ENCODE results near the gene KIRREL1.
"Not testable (repeated sequence)": the region's sequence is repeated elsewhere in the genome, so short reads cannot be mapped to it uniquely, and the experiment has no call there.

Gene KIRREL1

DNA sequence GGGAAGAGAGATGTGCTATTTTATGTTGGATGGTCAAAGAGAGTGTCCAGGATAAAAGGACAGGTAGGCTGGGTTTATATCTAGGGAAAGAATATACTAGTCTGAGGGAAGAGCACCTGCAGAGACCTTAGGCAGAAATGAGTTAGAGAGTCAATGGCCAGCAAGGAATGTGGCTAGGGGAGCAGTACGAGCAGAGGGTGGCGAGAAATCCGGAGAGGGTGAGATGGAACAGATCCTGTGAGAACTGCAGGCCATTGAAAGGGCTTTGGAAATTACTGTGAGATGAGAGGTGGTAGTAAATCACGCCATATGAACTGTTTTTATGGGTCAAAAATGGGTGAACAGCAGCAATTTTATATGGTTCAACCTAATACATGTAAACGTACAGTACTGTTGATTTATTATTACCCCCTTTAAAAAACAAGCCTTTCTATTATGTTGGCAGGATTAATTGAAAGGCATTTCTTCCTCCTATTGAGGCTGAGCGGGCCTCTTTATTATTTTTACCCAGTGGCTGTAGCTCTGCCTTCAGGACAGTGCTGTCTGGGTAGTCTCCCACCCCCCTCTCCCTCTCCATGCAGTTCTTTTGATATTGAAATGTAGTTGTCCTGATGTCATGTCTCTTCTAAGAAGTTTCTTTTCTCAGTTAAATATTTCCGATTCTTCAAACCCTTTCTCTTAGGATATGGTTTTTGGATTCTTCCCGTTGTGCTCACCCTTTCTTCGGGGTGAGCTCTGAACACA is 112.1 kb downstream of the KIRREL1 start:
- DNase-seq (ENCODE audit: low read depth) = no peak

DNA sequence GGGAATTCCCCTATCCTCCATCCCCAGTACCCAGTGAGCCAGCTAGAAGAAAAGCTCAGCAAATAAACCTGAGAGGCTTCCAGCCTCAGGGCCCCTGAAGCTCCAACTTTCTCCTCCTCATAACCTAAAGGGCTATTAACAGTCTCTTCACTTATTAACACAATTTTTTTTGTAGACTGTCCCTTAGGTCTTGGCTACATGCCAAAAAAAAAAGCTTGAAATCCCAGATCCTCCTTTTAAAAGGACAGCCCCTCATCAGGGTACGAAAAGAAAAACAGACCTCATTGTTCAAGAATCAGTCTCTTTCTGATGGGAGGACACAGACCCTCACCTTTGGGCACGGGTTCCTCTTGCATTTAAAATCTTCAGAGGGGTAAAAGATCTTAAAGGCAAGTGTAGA is 114.5 kb downstream of the KIRREL1 start:
- no peak for DNase-seq (ENCODE audit: low read depth)

DNA sequence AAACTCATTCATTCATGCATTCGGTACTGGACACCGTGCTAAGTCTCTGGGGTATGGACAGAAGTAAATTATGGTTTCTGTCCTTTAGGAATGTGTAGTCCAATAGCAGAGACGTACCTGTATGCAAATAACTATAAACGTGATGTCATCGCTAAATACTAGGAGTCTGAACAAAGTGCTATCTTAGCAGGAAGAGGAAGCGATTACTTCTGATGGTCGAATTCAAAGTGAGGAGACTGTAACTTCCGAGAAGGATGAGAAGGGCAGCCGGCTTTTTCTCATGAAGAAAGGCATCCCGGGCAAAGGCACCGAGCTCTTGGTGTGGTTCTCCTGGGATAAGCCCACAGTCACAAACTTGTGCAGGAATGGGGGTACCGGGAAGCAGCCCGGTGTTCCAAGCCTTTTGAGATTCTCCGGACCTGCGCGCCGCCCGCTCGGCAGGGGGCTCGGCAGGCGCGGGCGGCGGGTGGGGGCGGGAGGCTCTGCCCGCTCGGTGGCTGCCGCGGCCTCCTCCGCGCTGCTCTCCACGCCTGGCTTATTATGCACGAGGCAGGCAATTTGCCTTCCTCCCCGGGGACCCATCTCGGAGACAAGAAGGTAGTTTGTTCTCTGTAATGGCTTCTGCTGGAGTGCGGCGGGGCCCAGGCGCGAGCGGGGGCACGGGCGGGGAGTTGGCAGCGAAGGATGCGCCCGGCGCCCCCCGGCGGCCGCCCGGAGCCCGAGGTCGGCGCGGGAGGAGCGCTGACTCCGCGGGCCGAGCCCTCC is 119.7 kb downstream of the KIRREL1 start:
- DNase-seq (ENCODE audit: low read depth) = peak; percentile 57

DNA sequence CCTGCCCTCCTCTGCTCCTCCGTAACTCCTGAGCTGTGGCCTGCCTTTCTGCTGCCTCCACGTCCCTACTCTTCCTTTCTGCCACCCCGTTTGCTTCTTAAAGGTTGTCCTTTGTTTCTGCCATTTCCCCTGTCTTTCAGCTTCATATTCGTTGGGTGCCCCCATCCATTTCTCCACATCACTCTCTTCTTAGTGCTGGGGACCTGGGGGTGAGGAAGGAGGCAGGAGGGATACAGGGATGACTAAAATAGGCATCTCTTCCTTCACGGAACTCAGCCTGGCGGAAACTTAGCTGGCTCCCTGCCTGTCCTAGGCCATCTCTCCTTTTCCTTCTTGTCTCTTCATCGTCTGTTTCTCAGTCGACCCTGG is 120.3 kb downstream of the KIRREL1 start:
- DNase-seq (ENCODE audit: low read depth) = no peak

DNA sequence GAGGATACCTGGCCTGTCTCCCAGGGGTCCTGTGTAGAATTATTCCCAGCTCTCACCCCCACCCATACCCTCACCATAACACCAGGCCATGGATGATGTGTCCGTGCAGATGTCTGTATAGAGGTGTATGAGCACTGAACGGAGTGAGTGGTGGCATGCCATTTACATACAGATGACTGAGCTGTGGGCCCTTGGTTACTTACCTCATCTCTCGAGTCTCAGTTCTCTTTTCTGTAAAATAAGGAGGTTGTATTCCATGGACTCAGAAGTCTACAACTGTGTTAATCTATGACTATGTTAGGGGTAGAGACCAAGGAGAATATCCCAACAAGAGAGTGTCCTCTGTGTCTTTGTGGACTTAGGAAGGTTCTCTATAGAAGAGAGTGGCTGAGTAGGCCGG is 121.7 kb downstream of the KIRREL1 start:
- no peak for DNase-seq (ENCODE audit: low read depth)

DNA sequence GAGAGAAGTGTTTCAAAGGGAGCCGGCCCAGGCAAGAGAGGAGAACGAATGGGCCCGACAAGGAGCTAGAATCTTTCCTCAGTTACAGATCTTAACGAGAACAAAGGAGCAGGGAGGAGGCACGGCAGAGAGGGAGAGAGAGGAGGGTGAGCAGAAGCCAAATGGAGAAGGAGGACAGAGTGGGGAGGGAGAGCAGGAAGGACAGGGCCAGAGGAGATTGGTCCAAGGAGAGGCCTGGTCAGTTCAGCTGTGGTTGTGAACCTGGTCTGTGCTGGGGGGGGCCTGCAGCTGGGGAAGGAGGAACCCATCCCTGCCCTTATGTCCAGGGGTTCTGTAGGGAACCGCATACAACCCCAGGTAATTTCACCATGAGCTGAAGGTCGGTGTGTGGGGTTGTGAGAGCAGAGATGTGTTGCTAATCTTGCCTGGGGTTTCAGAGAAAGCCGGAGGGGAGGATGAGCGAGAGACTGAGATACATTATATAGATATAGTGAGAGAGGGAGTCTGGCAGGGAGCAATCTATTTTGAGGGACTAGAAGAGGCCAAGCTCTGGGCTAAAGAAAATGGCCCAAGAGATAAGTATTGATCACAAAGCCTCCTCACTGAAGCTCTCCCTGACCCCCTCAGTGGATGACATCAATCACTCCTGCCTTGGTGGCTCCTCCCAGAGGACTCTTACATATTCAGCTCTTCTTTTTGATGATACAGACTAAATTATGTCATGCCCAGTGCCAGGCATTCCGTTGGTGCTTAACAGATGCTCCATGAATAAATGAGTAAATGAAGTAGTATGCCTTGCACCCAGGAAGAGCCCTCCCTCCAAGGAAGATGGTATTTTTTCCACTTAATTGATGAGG is 123.1 kb downstream of the KIRREL1 start:
- DNase-seq (ENCODE audit: low read depth) = no peak

DNA sequence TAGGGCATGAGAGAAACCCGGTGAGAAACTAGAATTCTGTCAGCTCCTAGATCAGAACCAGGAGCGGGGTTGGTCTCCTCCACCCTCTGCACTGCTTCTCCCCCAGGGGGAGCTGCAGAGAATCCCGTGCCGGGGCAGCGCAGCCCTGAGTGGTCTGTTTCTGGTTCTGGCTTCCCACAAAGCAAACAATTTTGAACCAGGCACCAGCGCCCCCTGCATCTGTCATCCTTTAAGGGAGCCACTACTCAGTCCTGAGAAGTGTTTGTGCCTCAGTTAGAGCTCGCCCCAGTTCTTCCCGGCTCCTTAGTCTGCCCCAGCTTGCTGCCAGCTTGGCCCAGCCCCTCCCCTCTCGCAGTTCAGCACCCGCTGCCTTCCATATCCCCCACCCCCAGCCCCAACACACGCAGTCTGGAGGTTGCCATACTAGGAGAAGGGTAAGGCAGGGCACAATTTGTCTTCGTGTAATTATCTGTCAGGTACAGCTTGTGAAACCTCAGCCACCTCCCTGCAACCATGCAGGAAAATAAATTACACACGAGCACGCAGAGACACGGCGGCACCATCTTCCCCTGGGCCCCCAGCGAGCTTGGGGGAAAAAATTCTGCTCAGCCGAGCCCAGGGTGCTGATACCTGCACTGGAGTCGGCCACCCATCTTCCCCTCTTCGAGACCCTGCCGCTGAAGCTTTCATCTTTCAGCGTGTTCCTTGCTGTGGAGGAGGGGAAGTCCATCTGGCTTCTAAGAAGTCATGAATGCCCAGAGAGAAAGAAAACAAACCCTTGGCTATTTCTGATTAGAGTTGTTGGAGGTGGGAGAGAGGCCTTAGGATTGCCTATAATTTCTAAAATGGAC is 124.6 kb downstream of the KIRREL1 start:
- peak; percentile 55 for DNase-seq (ENCODE audit: low read depth)

DNA sequence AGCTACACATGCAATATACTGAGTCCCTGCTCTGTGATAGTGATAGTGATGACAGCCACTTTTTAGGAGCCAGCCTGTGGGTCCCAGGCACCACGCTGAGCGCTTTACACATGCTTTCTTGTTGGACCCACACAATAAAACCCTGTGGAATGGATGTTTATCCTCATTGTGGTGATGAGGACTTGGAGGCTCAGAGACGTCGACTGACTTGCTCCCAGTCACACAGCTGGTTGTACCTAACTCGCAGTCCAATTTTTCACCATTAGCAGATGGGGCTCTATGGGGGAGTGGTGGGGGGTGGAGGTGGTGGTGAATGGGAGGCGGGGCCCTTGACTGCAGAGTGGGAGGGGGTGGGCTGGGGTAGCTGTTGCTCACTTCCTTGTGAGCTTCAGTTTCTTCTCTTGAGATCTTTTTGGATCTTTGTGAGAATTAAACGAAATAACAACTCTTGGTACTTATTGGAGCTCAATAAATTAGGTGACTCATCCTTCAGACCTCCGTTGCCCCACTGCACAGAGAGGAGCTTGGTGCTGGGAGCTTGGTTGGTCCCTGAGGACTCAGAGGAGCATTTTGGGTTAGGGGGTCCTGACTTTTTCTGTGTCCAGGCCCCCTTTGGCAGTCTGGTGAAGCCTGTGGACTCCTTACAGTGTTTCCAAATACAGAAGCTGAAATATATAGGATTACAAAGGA is 125.4 kb downstream of the KIRREL1 start:
- DNase-seq (ENCODE audit: low read depth) = peak; percentile 42

DNA sequence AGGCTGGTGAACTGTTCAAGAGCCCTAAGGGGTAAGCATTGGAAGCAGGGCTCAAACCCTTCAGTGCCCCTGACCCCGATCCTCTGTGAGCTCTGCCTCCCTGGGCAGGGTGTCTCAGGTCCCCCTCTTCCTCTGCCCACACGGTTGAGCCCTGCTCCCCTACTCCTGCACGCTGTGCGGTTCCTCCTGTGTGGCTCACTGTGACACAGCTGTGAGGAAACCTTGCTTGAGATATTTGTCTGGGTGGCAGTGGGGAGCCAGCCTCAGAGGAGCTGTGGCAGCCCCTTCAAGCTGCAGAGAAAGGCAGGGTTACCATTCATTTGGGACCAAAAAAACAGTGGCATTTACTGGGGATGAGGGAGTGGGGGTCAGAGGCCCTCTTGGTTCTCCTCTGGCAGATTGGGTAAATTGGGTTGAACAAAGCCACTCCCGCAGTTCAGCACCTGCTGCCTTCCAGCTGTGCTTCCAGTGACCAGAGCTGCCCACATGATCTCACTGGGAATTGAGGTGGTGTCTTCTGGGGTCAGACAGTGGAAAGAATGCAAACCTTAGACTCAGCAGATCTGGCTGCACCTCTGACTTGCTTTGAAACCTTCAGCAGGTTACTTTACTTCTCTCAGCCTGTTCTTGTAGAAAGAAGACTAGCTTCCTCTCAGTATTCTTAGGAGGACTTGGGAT is 126.7 kb downstream of the KIRREL1 start:
- no peak for DNase-seq (ENCODE audit: low read depth)

DNA sequence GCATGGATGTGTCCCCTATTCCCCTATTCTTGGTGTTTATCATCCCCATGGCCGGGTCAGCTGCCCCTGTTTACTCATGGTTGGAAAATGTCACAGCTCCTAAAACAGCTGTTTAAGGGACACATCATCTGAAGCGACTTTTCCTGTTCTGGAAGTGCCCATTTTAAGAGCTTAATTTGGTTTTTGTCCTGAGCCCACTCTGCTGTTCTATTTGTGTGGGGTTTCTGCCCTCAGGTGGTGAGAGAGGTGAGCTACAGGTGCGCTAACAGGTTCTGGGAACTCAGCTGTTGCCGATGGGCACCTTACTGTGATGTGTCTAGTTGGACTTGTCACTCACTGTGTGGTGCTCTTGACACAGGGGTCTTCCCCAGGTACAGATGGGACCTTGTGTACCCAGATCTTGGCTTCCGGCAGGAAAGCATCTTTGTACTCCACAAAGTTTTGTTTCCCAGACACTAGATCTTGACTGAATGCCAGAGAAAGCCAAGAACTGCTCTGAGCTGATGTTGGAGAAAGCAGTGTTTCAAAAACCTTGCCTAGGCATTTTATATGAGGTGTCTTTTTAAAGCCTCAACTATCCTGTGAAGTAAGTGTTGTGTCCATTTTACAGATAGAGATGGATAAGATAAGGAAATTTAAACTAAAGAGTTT is 128.3 kb downstream of the KIRREL1 start:
- peak; percentile 72 for DNase-seq (ENCODE audit: low read depth)

DNA sequence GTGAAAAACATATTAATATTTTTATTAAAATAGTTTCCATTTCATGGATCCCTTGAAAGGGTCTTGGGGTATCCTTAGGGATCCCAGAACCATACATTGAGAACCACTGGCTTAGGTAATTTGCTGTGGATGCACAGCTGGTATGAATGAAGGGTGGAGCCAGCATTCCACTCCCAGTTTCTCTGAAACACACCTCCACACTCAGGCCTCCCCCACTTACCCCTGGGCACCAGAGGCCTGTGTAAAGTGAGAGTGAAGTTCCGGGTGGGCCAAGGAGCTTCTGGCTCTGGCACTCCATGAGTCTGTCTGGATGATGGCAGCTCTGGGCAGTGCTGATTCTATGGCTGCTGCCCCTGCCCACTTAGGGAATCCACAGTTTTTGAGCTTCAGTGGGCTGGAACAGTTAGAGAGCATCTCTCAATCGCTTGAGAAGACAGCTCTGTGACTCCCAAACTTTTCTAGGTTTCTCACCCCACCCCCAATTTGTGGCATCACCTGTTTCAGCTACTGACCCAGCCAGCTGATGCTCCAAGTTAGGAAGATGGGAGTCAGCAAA is 129.5 kb downstream of the KIRREL1 start:
- DNase-seq (ENCODE audit: low read depth) = no peak

DNA sequence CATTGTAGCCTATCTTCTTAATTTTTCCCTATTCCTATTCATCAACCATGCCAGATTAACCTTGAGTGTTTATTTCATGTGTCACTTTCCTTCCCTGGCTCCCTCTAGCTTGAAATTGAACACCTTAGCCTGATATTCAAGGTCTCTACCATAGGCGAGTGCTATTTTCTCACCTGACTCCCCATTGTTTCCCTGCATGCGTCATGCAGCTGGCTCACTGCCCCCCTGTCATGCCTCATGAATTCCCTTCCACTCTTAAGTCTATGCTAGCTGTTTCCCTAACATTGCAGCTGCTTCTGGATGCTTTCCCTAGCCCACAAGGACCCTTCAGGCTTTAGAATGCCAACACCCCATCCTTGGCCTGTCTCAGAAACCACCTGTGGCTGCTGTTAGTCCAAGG is 130.6 kb downstream of the KIRREL1 start:
- peak; percentile 38 for DNase-seq (ENCODE audit: low read depth)

DNA sequence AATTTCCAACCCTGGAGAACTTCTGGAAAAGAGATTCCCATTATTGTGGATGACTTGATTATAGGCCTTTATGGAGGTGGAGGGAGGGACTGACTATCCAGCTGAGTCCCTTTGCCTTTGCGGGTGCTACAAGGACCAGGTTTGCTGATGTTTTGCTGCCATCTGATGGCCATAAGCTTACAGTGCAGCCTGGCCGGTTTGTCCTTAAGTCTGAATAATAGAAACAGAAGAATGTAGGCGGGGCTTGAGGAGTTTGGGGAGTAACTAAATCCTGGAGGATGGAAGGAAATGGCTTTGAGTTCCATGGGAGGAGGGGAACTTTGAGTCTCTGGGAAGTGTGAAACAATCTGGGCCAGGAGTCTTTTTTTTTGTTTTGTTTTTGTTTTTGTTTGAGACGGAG is 131.6 kb downstream of the KIRREL1 start:
- DNase-seq (ENCODE audit: low read depth) = peak; percentile 94

DNA sequence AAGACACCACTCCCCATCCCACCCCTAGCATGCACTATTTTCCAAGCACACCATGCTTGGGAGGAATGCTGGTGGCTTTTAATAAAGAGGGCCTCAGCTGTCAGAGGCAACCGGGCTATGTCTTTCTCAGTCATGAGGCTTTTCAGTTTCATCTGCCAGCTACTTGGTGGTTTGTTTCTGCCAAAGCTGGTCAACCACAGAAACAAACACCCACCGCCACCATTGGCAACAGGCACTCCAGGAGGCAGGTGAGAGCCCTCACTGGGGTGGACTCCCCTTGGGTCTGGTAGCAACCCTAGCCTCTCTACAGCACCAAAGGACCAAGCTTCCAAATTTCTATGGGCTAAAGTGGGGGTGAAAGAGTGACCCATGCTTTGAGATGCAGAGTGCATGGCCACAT is 133.0 kb downstream of the KIRREL1 start:
- DNase-seq (ENCODE audit: low read depth) = no peak

DNA sequence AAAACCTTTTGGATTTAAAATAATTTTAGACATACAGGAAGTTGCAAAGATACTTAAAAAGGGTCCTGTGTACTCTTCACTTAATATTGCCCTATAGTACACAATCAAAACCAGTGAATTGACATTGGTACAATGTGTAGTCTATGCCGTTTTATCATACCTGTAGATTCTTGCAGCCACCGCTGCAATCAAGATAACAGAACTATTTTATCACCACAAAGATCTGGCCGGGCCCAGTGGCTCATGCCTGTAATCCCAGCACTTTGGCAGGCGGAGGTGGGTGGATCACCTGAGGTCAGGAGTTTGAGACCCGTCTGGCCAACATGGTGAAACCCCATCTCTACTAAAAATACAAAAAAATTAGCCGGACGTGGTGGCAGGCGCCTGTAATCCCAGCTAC is 135.1 kb downstream of the KIRREL1 start:
- DNase-seq (ENCODE audit: low read depth) = not testable (repeated sequence)

DNA sequence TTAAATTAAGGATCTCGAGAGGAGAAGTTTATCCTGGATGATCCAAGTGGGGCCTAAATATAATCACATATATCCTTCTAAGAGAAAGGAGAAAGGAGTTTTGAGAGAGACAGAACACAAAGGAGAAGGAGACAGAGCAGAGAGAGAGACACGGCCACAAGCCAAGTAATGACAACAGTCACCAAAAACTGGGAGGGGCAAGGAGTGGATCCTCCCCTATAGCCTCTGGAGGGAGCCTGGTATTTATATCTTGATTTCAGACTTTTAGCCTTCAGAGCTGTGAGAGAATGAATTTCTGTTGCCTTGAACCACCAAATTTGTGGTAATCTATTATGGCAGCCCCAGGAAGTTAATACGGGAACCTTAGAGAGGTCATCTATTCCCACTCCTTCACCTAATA is 137.8 kb downstream of the KIRREL1 start:
- no peak for DNase-seq (ENCODE audit: low read depth)

DNA sequence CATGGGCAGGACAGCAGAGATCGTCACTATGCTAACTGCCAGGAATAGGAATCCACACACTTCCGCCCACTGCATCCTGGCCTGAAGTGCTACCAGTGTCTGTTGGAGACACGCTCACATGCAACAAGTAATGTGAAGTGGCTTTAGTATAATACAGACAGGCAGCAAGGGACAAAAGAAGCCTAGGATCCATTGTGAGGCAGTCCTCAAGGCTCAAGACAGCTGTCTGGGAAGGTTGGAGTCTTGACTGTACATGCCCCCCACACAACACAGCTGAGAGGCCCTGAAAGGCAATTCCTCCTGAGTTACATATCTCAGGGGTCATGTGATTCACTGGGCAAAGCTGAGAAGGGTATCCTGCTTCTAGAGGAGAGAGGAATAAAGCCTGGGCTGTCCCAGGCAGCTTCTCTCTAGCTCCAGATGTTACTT is 147.3 kb downstream of the KIRREL1 start:
- no peak for DNase-seq (ENCODE audit: low read depth)

DNA sequence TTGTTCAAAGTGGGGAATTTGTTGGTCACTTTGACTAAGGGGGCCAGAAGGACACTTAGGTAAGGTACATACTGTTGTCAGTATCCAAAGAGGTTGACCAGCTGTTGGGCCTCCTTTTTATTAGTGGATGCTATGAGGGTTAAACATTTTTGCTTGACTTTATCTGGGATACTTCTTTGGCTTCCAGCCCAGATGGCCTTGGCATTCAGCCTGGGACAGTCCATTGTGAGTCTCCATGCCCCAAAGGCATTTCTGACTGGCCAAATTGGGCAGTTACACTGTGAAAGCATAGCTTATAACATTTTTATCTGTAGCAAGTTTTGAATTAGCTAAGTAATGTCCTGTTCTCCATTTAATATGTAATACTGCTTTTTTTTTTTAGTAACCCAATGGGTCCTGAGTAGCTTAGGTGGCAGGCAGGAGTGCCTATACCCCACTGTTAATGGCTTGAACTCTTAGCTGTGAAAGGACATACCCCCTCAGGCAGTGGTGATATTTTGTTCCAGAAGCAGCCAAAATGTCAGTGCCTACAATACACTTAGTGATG is 151.8 kb downstream of the KIRREL1 start:
- peak; percentile 78 for DNase-seq (ENCODE audit: low read depth)

DNA sequence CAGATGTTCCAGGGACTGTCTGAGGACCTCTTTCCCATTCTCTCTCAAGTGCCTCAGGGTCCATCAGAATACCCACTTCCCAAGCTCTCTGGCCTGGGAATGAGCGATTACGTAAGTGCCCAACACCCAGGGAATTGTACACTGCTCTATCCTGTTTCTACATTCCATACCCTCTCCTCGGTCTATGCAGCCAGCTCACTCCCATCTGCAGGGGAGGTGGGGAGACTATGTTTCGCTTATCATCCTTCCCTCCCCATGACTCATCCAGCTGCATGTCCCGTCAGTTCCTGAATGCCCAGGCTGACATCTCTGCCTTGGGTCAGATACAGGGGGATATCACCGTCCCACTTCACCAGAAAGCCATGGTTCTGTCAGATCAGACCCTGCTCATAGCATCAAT is 152.7 kb downstream of the KIRREL1 start:
- DNase-seq (ENCODE audit: low read depth) = peak; percentile 87

Measured in ELR (cell line).